ENCODE measurements around the gene USP22. TPM values are rescaled to one million over a fixed set of nuclear protein-coding genes. Genes with fewer than 3 reads are reported as not detected.
A peak's percentile ranks its signal among the peaks of the same experiment; 100 is the strongest.

USP22 gene
- polyA plus RNA-seq, 3 donors: 20.4 to 69.9 (median 27.3) TPM

DNA sequence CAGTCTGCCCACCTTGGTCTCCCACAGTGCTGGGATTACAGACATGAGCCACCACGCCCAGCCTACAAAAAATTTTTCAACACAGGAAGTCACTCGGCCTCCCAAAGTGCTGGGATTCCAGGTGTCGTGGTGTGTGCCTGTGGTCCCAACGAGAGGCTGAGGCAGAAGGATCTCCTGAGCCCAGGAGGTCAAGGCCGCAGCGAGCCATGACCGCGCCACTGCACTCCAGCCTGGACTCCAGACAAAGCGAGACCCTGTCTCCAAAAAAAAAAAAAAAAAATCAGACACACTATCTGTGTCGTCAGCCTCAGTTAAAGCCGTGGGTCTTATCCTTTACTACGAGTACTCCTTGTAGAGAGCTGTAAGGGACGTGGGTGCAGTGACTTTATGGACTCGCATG lies 15.8 kb downstream of the USP22 start:
- Mint-ChIP-seq H3K27me3 (ENCODE audit: low read depth in 3 of 3) (no peaks in the 10 kb centered on the region), H3K36me3 (peaks cover 58 to 59% of the 10 kb centered on the region in 2 donors), H3K4me1 (peaks cover 23% of the 10 kb centered on the region), H3K9me3 (no peaks in the 10 kb centered on the region), H3K4me3 (no peak overlapping the region), H3K27ac (no peak overlapping the region)
- H3K4me1 ChIP-seq (ENCODE audit: control insufficient read depth in 1 of 2, insufficient read depth in 2 of 2, low read length in 2 of 2): peaks cover 3 to 17% of the 10 kb centered on the region in 2 donors
- 96% methylated on average over 8 of the region's 14 CpGs for WGBS (ENCODE audit: insufficient coverage)
- H3K9me3 ChIP-seq (replicated peaks in 1 of 2; ENCODE audit: control insufficient read depth in 1 of 2, insufficient read depth in 1 of 2, low read length in 2 of 2): no peaks in the 10 kb centered on the region
- no peak for DNase-seq
- TF ChIP-seq, protein P1, sequence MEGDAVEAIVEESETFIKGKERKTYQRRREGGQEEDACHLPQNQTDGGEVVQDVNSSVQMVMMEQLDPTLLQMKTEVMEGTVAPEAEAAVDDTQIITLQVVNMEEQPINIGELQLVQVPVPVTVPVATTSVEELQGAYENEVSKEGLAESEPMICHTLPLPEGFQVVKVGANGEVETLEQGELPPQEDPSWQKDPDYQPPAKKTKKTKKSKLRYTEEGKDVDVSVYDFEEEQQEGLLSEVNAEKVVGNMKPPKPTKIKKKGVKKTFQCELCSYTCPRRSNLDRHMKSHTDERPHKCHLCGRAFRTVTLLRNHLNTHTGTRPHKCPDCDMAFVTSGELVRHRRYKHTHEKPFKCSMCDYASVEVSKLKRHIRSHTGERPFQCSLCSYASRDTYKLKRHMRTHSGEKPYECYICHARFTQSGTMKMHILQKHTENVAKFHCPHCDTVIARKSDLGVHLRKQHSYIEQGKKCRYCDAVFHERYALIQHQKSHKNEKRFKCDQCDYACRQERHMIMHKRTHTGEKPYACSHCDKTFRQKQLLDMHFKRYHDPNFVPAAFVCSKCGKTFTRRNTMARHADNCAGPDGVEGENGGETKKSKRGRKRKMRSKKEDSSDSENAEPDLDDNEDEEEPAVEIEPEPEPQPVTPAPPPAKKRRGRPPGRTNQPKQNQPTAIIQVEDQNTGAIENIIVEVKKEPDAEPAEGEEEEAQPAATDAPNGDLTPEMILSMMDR (IDR thresholded peaks at IDR 0.05): no peak
- H2AFZ ChIP-seq (ENCODE audit: insufficient read depth, low read depth, low read length, poor library complexity, severe bottlenecking): no peak overlapping the region
- H3K9ac ChIP-seq (ENCODE audit: insufficient read depth, low read length, poor library complexity, severe bottlenecking): no peak overlapping the region
- no peaks in the 10 kb centered on the region for H3K27me3 ChIP-seq (ENCODE audit: control insufficient read depth in 2 of 2, insufficient read depth in 2 of 2, low read length in 2 of 2)
- no peak overlapping the region for H3K27ac ChIP-seq (ENCODE audit: low read depth in 1 of 2, low read length in 2 of 2)
- intact Hi-C loops (cut with micrococcal nuclease): no loop called here
- H3K4me3 ChIP-seq (replicated peaks in 1 of 3; ENCODE audit: low read depth in 2 of 3, low read length in 3 of 3): no peak overlapping the region
- peaks cover 61 to 71% of the 10 kb centered on the region in 2 donors for H3K36me3 ChIP-seq (replicated peaks in 1 of 2; ENCODE audit: control insufficient read depth in 1 of 2, insufficient read depth in 2 of 2, low read length in 2 of 2)
- H3K4me2 ChIP-seq (replicated peaks; ENCODE audit: extremely low read depth, low read length, poor library complexity, severe bottlenecking): no peak overlapping the region
- H3K79me2 ChIP-seq (ENCODE audit: insufficient read depth, low read length): peaks cover 100% of the 10 kb centered on the region
- peaks cover 100% of the 10 kb centered on the region for H4K20me1 ChIP-seq (ENCODE audit: insufficient read depth, low read length)

DNA sequence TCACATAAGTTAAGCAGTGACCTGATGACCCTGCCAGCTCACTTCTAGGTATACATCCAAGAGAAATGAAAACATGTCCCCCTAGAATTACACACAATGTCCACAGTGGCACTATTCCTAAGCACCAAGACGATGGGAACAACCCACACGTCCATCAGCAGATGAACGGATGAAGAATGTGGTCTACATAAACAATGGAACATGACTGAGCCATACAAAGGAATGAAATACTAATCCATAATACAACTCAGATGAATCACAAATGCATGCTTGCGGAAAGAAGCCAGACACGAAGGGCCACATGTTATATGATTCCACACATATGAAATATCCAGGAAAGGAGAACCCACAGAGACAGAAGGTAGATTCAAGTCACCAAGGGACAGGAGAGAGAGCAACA lies 17.4 kb downstream of the USP22 start:
- Histone ChIP-seq H3K27me3 (ENCODE audit: control insufficient read depth in 2 of 2, insufficient read depth in 2 of 2, low read length in 2 of 2) (no peaks in the 10 kb centered on the region), H3K9ac (ENCODE audit: insufficient read depth, low read length, poor library complexity, severe bottlenecking) (no peak overlapping the region), H3K27ac (ENCODE audit: low read depth in 1 of 2, low read length in 2 of 2) (peak overlapping the region in 1 of 2 donors; percentile 41), H3K4me2 (replicated peaks; ENCODE audit: extremely low read depth, low read length, poor library complexity, severe bottlenecking) (no peak overlapping the region), H3K36me3 (replicated peaks in 1 of 2; ENCODE audit: control insufficient read depth in 1 of 2, insufficient read depth in 2 of 2, low read length in 2 of 2) (peaks cover 74 to 83% of the 10 kb centered on the region in 2 donors), H2AFZ (ENCODE audit: insufficient read depth, low read depth, low read length, poor library complexity, severe bottlenecking) (no peak overlapping the region), H4K20me1 (ENCODE audit: insufficient read depth, low read length) (peaks cover 100% of the 10 kb centered on the region), H3K9me3 (replicated peaks in 1 of 2; ENCODE audit: control insufficient read depth in 1 of 2, insufficient read depth in 1 of 2, low read length in 2 of 2) (no peaks in the 10 kb centered on the region), H3K4me3 (replicated peaks in 1 of 3; ENCODE audit: low read depth in 2 of 3, low read length in 3 of 3) (no peak overlapping the region), H3K79me2 (ENCODE audit: insufficient read depth, low read length) (peaks cover 100% of the 10 kb centered on the region), H3K4me1 (ENCODE audit: control insufficient read depth in 1 of 2, insufficient read depth in 2 of 2, low read length in 2 of 2) (peaks cover 3 to 17% of the 10 kb centered on the region in 2 donors)
- DNase-seq: no peak
- Mint-ChIP-seq H3K9me3 (no peaks in the 10 kb centered on the region), H3K27me3 (ENCODE audit: low read depth in 3 of 3) (no peaks in the 10 kb centered on the region), H3K36me3 (peaks cover 72% of the 10 kb centered on the region in 2 donors), H3K4me3 (no peak overlapping the region), H3K27ac (peak overlapping the region in 2 of 7 donors; percentile 2), H3K4me1 (peaks cover 17% of the 10 kb centered on the region)
- WGBS (ENCODE audit: insufficient coverage): no CpG with 5 or more reads among the region's 5 CpGs
- TF ChIP-seq, protein P1 (IDR thresholded peaks at IDR 0.05): no peak
- intact Hi-C loops (cut with micrococcal nuclease): no loop called here

Measured in CD14-positive monocyte (primary cell).